ENCODE data around the gene OR6P1.

The OR6P1 gene, protein sequence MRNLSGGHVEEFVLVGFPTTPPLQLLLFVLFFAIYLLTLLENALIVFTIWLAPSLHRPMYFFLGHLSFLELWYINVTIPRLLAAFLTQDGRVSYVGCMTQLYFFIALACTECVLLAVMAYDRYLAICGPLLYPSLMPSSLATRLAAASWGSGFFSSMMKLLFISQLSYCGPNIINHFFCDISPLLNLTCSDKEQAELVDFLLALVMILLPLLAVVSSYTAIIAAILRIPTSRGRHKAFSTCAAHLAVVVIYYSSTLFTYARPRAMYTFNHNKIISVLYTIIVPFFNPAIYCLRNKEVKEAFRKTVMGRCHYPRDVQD

DNA sequence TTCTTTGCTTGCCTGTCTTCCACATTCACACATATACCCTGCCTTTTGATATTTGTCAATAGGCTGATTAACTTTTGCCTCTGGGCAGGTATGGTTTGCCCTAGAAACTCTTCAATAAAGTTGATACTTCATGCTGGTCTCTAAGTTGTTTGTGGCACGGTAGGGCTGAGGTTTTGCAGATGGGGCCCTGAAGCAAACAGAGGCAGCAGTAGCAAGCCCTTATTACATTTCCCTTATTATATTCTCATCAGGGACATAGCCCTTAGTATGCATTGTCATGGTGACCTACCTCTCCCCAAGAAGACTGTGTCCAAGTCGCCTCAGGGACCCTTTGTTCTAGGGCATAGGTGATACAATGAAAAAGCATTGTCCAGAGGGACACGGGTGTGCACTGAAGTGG is at the start of gene OR6P1:
TSS of gene OR6P1 (minus strand) at position 101 of the 400 bp plus-strand sequence. CDS start 6,976 bp downstream, outside the sequence.
- DNase-seq (ENCODE audit: low read depth in 2 of 2): no peak

DNA sequence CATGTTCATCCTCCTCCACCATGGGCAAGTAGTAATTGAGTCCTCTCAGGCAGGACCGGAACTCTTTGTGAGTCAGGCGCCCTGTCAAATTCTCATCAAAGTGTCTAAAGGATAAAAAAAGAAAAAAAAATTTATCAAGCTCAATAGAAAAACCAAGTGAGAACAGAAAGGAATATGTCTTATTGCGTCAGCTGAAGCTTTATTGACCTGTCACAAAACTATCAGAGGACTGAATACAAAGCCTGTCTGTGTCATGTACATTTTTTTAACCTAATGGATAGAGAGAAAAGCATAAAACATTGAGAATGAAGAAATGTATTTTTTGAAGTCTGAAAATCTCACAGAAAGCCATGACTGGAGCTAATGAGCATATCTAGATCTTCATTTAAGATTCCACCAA is 43.4 kb upstream of the OR6P1 start:
- DNase-seq (ENCODE audit: low read depth in 2 of 2): no peak

DNA sequence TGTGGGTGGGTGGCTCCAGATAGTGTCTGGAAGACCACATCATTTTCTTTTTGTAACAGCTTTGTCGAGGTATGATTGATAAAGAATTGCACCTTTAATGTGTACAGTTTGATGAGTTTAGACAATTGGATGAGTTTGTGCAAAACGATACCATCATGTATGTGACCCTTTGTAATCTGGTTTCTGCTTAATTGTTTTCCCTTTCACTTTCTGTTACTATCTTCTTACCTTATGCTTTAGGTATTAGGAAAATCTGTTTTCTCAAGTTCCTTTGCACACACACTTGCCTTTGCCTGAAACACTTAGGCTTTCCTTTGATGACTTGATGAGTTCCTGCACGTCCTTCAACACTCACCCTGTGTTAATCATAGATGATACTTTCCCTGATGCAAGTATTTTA is 41.5 kb upstream of the OR6P1 start:
- no peak for DNase-seq (ENCODE audit: low read depth in 2 of 2)

DNA sequence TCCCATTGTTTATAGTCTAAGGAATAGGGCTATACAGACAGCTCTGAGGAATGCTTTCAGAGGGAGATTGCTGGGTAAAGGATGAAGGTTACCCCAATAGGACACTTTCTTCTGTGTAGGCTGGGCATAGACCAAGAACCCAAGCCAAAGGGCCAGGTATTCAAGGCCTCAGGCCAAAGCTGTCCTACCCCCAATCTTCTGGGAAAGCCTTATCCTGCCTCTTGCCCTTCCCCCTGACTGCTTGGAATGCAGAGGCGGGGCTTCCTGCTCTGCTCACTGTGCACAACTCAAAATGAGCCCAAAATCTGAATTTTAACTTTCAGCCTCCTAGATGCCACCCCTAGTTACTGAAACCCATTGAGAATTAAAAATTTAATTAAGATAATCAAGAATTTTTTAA is 36.9 kb upstream of the OR6P1 start:
- no peak for DNase-seq (ENCODE audit: low read depth in 2 of 2)

DNA sequence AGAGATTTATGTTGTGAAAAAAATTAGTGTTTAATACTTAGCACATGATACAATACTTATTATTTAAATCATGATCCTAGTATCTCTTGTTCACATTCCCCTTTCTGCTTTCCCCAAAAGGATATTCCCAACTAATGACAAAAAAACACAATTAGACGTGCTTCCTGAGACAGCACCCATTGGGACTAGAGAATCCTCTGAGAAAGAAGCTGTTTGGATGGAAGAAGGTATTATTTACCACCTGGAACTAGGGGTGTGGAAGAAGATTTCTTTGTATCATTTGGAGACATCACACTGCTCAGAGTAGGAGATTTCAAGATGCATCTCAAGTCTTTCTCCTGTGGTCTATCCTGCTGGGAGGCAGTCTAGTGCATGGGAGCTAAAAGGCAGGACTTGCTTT is 34.6 kb upstream of the OR6P1 start, which contains the start of gene OR10Z1:
TSS of gene OR10Z1 (plus strand) at position 301 of the 400 bp plus-strand sequence. CDS start 1,171 bp downstream, outside the sequence.
- DNase-seq (ENCODE audit: low read depth in 2 of 2): no peak

DNA sequence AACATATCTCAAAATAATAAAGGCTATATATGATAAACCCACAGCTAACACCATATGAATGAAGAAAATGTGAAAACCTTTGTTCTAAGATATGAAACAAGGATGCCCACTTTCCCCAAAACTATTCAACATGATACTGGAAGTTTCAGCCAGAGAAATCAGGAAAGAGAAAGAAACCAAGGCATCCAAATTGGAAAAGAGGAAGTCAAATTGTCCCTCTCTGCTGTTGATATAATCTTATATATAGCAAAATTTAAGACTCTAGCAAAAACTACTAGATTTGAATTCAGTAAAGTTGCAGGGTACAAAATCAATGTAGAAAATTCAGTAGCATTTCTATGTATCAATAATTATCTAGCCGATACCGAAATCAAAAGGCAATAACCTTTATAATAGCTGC is 30.4 kb upstream of the OR6P1 start:
- no peak for DNase-seq (ENCODE audit: low read depth in 2 of 2)

DNA sequence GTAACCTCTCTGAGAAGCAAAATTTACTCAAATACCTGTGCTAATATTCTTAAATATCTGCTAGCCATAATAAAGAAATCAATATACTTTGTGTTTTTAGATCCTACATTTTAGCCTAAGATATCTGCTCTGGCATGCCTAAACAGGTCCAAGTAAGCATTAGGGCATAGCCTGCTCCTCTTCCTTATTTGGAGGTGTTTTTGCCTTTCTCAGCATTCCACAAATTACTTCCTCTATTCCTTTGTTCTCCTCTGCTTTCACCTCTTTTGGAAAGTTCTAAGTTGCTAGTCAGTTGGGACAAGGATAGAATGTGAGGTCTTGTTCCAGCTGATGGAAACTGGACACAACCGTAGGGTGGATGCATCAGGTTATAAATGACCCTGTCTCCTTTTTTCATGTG is 16.6 kb upstream of the OR6P1 start:
- no peak for DNase-seq (ENCODE audit: low read depth in 2 of 2)

DNA sequence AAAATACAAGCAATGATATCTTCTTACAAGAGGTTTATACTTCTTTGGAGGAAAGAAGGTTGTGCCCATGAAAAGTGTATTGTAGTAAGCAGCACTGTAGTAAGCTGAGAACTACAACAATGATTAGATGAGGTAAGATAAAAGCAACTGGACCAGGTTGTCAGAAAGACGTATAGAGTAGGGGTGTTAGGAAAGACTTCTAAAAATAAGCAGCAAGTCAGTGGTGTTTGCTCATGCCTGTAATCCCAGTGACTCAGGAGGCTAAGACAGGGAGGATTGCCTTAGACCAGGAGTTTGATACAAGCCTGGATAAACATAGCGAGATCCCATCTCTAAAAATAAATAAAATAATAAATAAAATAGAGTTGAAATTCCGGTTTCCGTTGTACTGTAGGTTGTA is 13.6 kb upstream of the OR6P1 start:
- DNase-seq (ENCODE audit: low read depth in 2 of 2): no peak

DNA sequence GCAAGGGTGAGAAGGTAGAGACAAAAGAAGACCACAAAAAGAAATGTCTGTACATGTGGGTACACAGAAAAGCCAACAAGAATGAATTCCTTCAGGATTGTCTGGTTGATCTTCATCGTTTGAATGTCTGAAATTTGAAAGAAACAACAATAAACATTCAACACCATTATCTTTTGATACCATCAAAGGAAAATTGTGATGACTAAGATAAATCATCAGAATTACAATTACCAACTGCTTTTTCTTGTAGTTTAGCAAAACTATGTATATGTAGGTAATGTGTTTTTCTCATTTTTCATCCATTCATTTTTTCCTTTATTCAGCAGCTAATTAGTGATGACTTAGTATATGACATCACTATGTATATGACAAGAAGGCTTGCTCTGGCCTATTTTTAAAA is 9.4 kb upstream of the OR6P1 start, which contains the start of gene OR10X1:
TSS of gene OR10X1 (minus strand) at position 167 of the 400 bp plus-strand sequence. CDS start at position 167, 0 bp downstream.
- DNase-seq (ENCODE audit: low read depth in 2 of 2): no peak

DNA sequence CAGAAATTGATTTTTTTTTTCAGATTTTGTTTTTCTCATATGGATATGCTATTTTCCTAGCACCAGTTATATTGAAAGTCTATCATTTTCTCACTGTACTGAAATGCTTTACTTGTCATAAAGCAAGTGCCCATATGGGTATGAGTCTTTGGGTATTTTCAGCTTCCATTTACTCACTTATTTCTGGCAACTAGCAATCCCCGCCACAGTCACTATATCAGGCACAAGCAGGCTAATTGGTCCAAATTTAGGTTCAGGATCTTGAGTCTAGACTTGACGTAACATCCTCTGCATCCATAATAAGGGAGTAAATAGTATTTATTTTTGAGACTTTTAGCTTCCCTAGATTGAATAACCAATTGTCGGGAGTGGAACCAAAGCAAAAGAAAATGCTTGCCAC is 7.2 kb upstream of the OR6P1 start:
- no peak for DNase-seq (ENCODE audit: low read depth in 2 of 2)

DNA sequence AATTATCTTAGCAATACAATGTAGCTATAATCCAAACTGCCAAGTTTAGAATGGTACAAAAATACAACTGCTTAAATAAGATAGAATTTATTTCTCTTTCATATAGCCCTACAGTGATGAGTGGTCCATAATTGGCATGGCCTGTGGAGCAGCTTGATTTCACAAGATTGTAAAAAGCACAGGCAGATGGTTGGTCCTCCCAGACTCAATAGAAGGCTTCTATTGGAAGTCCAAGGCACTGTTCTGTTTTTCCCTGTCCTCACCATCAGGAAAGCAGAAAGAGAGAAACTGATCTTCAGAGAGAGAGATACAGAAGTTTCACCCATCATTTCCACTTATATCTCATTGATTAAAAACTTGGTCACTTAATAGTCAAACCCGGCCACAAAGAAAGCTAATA is 1.8 kb upstream of the OR6P1 start:
- no peak for DNase-seq (ENCODE audit: low read depth in 2 of 2)

DNA sequence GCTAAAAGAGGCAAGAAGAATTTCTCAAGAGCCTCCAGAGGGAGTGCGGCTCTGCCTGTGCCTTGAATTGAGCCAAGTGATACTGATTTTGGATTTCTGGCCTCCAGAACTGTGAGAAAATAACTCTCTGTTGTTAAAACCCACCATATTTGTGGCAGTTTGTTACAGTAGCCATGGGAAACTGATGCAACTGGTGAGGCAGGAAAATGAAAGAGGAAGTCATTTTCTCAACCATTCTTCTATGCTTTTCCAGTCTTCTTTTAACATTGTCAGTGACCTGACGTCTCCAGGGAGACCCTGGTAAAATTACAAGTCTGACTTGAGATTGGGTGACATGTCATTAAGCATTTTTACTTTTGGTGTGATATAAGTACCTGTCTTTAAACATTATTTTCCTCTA is 5.8 kb downstream of the OR6P1 start:
- no peak for DNase-seq (ENCODE audit: low read depth in 2 of 2)

DNA sequence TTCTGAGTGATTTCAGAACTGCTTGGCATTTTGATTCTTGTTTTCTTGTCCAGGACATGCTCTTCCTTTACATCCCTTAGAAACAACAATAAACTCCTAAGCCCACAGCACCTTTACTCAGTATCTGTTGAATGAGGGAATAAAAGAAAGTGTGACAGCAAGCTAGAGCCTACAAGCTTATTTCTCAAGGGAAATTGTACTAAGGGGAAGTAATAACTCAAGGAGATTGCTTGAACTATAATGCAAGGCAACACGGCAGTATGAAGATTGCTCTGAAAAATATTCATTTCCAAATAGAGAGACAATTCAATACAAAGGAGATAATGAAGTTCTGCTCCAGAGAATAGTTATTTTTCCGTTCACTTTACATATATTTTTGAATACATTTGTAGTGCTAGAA is 6.5 kb downstream of the OR6P1 start:
- no peak for DNase-seq (ENCODE audit: low read depth in 2 of 2)

DNA sequence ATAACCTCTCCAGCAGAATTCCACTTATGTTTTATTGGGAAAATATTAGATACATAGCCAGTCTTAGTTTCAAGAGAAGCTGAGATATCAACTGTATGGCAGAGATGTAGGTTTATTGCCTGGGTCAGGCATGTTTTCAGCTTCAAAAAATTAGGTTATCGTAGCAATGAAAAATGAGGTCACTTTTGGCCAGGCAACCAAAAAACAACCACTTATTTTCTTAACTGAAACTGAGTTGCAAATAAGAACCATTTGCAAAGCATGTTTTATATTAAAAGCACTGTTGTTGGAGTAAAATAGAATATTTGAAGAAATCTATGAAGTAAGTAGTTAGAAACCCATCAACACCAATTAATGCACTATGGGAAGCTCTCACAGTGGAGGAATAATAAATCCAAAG is 10.7 kb downstream of the OR6P1 start:
- no peak for DNase-seq (ENCODE audit: low read depth in 2 of 2)

DNA sequence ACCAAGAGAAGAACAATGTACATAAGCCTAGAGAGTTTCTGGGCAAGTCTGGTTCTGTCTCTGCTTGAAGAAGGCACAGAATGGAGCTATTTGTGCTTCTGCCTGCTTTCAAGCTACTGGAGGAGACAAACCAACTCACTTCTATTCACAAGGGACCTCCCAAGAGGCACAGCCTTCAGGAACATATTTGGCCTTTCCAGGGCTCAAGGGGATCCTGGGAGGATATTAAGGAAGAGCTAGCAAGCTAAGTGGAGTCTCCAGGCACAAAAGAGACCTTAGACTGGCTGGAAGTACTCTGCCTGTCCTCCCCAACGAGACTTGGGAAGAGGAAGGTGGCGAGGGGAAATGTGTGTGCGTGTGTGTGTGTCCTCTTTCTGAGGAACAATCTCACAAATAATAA is 16.0 kb downstream of the OR6P1 start, which contains the start of gene OR6Y1:
TSS of gene OR6Y1 (minus strand) at position 54 of the 400 bp plus-strand sequence. CDS start 6,300 bp downstream, outside the sequence.
- DNase-seq (ENCODE audit: low read depth in 2 of 2): no peak

DNA sequence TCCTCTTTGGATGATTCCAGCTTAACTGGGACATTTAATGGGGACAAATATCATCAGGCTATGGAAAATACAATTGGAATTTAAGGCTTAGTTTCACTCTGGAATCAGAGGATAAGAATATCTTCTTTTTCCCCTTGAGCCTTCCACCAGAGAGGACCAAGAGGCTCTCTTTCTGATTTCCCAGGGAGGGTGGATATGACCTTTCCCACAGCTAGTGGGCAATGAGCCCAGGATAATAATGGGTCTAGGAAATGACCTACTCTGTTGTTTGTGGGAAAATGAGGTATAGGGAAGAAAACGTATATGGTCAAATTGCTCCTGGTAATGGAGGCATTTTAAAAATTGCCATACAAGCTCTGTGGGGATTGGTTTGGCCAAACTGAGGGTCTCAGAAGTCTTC is 18.1 kb downstream of the OR6P1 start:
- DNase-seq (ENCODE audit: low read depth in 2 of 2): no peak

DNA sequence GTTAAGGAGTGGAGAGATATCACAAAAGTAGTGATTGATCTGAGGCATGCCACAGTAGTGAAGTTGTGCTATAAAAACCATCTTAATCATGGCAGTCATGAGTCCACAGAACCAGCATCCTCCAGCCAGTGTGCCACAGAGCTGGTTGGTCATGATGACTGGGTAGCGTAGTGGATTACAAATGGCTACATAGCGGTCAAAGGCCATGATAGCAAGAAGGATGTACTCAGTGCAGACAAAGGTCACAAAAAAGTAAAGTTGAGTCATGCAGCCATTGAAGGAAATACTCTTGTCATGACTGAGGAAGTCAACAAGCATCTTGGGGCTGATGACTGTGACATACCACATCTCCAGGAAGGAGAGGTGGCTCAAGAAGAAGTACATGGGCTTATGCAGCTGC is 22.8 kb downstream of the OR6P1 start:
- no peak for DNase-seq (ENCODE audit: low read depth in 2 of 2)

DNA sequence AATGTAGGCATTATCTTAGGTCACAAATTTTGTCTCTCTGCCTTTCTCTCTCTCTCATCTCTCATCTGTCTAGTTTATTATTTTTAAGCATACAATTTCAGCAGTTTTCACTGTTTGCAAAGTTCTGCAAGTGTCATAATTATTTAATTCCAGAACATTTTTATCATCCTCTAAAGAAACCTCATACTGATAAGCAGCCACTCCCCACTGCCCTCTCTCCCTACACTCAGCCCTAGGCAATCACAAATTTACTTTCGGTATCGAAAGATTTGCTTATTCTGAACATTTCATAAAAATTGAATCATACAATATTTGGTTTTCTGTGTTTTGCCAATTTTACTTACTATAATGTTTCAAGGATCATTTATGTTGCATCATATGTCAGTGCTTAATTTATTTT is 32.8 kb downstream of the OR6P1 start:
- DNase-seq (ENCODE audit: low read depth in 2 of 2): no peak

DNA sequence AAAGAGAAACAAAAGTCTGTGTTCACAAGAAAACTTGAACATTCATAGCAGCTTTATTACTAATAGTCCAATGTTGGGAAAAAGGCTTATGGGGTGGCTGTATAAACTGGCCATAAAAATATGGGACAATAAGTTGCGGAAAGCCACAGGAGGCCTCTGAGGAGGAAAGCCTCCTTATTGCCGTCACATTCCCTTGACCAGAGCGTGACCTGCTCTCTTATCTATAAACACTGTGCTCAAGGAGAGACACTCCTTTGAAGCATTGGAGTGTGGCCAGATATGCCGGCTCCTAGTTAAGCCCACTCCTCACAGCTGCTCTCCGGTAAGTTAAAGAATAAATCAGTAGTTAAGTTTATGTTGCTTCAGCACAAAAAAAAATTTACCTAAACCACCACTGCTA is 35.9 kb downstream of the OR6P1 start:
- DNase-seq (ENCODE audit: low read depth in 2 of 2): no peak

DNA sequence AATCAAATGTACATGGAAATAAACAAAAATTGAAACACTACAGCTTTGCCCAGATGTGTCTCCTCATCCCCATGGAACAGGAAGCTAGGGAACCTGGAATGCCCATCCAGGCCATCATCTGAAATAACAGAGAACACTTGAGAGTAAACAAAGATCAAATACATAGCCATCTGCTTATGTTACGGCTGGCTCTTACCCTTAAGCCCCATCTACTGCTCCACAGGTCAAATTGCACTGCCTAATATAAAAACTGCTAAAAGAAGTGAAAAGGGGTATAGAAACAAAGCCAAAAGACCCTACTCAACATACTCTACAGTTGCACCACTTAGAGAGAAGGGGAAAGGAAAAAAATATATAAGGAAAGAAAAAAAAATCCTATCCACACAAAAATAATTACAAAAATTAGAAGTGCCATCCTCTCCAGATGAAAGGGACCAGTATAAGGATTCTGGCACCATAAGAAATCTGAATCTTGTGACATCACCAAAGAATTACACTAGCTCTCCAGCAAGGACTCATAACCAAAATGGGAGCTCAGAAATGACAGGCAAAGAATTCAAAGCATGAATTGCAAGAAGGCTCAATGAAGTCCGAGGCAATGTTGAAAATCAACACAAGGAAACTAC is 43.1 kb downstream of the OR6P1 start:
- DNase-seq (ENCODE audit: low read depth in 2 of 2): no peak

DNA sequence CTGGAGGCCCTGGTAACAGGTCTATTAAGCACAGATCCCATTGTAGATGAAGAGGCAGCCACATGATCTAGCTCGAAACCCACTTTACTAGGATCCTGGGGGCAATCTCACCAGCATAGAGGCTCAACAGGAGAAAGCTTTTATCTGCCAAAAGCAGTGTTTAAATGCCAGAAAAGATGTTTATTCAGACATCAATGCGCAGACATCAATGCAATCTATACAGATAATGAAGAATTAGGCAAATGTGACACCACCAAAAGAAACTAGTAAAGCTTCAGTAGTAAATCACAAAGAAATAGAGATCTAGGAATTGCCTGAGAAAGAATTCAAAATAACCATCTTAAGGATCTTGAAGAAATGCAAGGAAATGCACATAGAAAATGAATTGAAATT is 48.7 kb downstream of the OR6P1 start:
- no peak for DNase-seq (ENCODE audit: low read depth in 2 of 2)

DNA sequence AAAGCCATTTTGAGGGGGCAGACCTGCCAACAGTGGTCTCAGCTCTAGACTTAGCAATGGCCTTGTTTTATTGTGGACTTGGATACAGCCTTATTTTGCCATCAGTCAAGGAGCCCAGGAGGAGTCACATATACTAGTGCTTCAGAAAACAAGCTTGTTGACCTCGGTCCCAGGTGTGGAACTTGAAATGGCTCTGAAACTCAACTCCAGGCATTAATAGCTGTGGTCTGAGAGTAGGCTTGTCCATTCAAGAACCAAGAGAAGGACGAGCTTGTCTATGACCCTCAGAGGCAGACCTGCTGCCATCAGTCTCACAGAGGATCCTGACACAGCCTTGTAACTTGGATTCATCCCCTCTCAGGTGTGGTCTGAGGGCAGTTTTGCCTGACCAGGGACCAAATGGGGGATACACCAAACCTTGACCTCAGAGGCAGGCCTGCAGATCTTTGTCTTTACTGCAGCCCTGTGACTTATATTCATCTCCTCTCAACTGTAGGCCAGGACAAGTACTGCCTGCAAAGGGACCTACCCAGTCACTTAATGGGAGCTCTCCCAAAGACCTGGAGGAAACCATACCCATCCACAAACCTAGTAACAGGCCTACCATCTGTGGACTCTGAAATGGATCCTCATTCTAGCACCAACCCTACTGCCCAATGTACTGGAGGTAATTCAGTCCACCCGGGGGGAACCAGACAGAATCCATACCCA is 49.3 kb downstream of the OR6P1 start:
- DNase-seq (ENCODE audit: low read depth in 2 of 2): no peak

DNA sequence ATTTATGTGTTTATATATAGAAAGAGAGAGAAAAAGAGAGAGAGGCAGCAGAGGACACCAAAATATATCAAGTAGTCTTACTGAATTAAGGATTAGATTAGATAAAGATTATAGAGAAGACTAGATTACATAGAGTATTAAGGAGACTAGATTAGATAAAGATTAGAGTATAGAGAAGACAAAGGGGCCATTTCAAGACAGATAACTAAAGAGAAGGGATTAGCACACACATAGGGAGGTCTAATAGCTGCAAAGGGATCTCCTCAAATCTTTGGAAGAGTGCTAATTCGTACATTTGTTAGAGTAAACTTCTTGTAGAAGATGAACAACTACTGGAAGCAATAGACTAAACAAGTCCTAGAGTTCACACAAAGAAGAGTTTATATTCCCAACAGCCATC is 50.4 kb downstream of the OR6P1 start:
- DNase-seq (ENCODE audit: low read depth in 2 of 2): no peak
